ENCODE results near the gene RFT1.

Gene RFT1

DNA sequence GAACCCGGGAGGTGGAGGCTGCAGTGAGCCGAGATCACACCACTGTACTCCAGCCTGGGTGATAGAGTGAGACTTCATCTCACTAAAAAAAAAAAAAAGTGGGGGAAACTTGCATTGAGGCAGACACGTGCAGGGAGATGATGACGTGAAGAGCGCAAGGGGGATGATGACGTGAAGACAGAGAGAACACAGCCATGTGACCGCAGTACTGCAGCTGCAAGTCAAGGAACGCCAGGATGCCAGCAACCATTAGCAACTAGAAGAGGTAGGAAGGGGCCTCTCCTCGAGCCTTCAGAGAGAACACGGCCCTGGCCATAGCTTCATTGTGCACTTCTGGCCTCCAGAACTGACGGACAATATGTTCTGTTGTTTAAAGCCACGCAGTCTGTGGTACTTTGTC is 28.3 kb downstream of the RFT1 start:
- Histone ChIP-seq H3K27ac (ENCODE audit: low read depth, low read length, severe bottlenecking) (no peak overlapping the region), H3K4me1 (ENCODE audit: control insufficient read depth, insufficient read depth, low read length, poor library complexity, severe bottlenecking) (peaks cover 7% of the 10 kb centered on the region), H3K9me3 (ENCODE audit: control insufficient read depth, low read length) (no peaks in the 10 kb centered on the region), H3K36me3 (ENCODE audit: control insufficient read depth, insufficient read depth, low read length) (peaks cover 50% of the 10 kb centered on the region), H3K4me3 (ENCODE audit: extremely low read depth, insufficient read depth, low read length, poor library complexity, severe bottlenecking) (no peak overlapping the region)
- WGBS, 2 experiments (ENCODE audit: insufficient coverage in 2 of 2): 94% methylated on average over 10 to 11 of the region's 12 CpGs

DNA sequence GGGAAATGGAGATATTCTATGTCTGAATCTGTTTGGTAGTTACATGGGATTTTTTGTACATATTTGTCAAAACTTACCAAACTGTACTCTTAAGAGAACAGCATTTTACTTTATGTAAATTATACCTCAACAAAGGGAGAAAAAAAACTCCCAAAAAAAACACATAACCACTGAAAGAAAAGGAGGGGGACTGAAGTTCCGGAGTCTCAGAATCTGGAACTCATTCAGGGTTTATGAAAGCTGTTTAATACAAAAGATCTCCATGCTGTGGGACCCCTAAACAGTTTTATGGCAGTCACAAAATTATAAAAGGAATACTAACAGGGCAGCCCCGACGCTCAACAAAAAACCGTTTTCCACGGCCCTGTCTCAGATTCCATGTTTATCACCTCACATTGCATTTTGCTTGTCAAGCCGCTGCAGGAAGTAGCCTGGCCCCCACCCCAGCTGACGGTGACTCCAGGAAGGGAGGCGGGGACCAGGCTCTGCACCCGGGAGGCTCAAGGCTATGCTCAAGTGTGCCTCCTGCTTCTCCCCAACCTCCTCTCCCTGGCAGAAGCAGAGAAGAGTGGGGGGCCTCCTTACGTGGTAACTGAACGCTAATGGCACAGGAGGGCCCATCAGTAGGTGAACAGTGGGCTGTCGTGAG is 29.3 kb downstream of the RFT1 start:
- H3K27ac ChIP-seq (ENCODE audit: low read depth, low read length, severe bottlenecking): no peak overlapping the region
- peaks cover 7% of the 10 kb centered on the region for H3K4me1 ChIP-seq (ENCODE audit: control insufficient read depth, insufficient read depth, low read length, poor library complexity, severe bottlenecking)
- H3K4me3 ChIP-seq (ENCODE audit: extremely low read depth, insufficient read depth, low read length, poor library complexity, severe bottlenecking): no peak overlapping the region
- peaks cover 46% of the 10 kb centered on the region for H3K36me3 ChIP-seq (ENCODE audit: control insufficient read depth, insufficient read depth, low read length)
- 83 to 90% methylated on average over 7 to 10 of the region's 12 CpGs for WGBS, 2 experiments (ENCODE audit: insufficient coverage in 2 of 2)
- no peaks in the 10 kb centered on the region for H3K9me3 ChIP-seq (ENCODE audit: control insufficient read depth, low read length)

DNA sequence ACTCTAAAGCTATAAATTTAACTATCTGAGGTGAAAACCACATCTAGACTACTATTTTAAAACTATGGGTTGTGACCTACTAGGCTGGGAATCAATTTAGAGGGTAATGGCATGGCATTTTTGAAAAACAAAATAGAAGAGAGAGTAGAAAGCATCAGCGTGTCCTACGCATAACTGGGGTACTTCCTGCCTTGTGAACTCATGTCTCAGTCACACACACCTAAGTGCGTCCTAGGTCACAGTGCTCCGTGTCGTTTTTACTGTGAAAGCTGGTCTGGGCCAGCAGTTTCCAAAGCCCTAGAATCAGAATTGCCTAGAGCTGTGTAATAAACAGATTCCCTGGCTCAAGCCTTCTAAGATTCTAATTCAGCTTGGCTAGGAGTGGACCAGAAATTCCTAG is 32.3 kb downstream of the RFT1 start:
- Histone ChIP-seq H3K27ac (ENCODE audit: low read depth, low read length, severe bottlenecking) (no peak overlapping the region), H3K9me3 (ENCODE audit: control insufficient read depth, low read length) (no peaks in the 10 kb centered on the region), H3K4me1 (ENCODE audit: control insufficient read depth, insufficient read depth, low read length, poor library complexity, severe bottlenecking) (no peaks in the 10 kb centered on the region), H3K36me3 (ENCODE audit: control insufficient read depth, insufficient read depth, low read length) (peaks cover 41% of the 10 kb centered on the region), H3K4me3 (ENCODE audit: extremely low read depth, insufficient read depth, low read length, poor library complexity, severe bottlenecking) (no peak overlapping the region)
- WGBS, 2 experiments (ENCODE audit: insufficient coverage in 2 of 2): 96 to 98% methylated on average over 5 of the region's 5 CpGs

DNA sequence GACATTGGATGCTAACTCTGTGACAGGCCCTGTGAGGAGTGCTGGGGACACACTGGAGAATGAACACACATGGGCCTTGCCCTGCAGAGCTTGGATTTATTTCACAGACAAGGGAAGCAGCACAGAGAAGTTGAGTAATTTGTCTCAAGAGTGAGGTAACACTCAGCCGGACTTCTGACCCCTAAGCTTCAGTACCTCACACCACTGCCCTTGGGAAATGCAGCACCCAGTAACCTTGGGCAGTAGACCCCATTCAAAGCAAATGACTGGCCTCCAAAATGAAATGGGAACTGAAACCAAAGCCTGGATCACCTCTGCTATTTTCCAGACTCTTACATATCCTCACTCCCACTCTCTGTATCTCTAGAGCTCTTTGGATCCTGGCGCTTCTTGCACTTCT is 37.3 kb downstream of the RFT1 start:
- no peak overlapping the region for H3K27ac ChIP-seq (ENCODE audit: low read depth, low read length, severe bottlenecking)
- peaks cover 27% of the 10 kb centered on the region for H3K36me3 ChIP-seq (ENCODE audit: control insufficient read depth, insufficient read depth, low read length)
- H3K9me3 ChIP-seq (ENCODE audit: control insufficient read depth, low read length): no peaks in the 10 kb centered on the region
- no peak overlapping the region for H3K4me3 ChIP-seq (ENCODE audit: extremely low read depth, insufficient read depth, low read length, poor library complexity, severe bottlenecking)
- 87 to 88% methylated on average over 2 of the region's 2 CpGs for WGBS, 2 experiments (ENCODE audit: insufficient coverage in 2 of 2)
- no peaks in the 10 kb centered on the region for H3K4me1 ChIP-seq (ENCODE audit: control insufficient read depth, insufficient read depth, low read length, poor library complexity, severe bottlenecking)

GRCh38 chr3:53092216-53092615 is 38.0 kb downstream of the RFT1 start:
- 95 to 96% methylated on average over 11 of the region's 11 CpGs for WGBS, 2 experiments (ENCODE audit: insufficient coverage in 2 of 2)
- Histone ChIP-seq H3K9me3 (ENCODE audit: control insufficient read depth, low read length) (no peaks in the 10 kb centered on the region), H3K27ac (ENCODE audit: low read depth, low read length, severe bottlenecking) (no peak overlapping the region), H3K36me3 (ENCODE audit: control insufficient read depth, insufficient read depth, low read length) (peaks cover 25% of the 10 kb centered on the region), H3K4me3 (ENCODE audit: extremely low read depth, insufficient read depth, low read length, poor library complexity, severe bottlenecking) (no peak overlapping the region), H3K4me1 (ENCODE audit: control insufficient read depth, insufficient read depth, low read length, poor library complexity, severe bottlenecking) (no peaks in the 10 kb centered on the region)

DNA sequence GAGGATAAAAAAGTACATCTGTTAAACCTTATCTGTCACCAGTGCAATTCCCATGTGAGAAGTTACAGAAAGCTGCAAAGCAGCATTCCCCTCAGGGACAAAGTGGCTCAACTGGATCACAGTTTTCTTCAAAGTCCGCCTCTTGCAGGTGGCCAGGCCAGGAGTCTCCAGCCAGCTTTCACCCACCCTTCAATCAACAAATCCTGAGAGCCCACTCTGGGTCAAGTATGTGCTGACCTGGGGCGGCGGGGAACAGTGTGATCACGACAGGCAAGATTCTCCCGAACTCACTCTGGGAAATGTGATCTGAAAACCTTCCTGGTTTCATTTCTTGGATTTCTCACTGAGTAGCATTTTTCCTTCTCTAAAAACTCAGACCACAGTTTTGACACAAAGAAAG is 39.2 kb downstream of the RFT1 start:
- 91 to 95% methylated on average over 5 of the region's 5 CpGs for WGBS, 2 experiments (ENCODE audit: insufficient coverage in 2 of 2)
- peaks cover 21% of the 10 kb centered on the region for H3K36me3 ChIP-seq (ENCODE audit: control insufficient read depth, insufficient read depth, low read length)
- H3K9me3 ChIP-seq (ENCODE audit: control insufficient read depth, low read length): no peaks in the 10 kb centered on the region
- no peak overlapping the region for H3K27ac ChIP-seq (ENCODE audit: low read depth, low read length, severe bottlenecking)
- H3K4me3 ChIP-seq (ENCODE audit: extremely low read depth, insufficient read depth, low read length, poor library complexity, severe bottlenecking): no peak overlapping the region
- H3K4me1 ChIP-seq (ENCODE audit: control insufficient read depth, insufficient read depth, low read length, poor library complexity, severe bottlenecking): no peaks in the 10 kb centered on the region

DNA sequence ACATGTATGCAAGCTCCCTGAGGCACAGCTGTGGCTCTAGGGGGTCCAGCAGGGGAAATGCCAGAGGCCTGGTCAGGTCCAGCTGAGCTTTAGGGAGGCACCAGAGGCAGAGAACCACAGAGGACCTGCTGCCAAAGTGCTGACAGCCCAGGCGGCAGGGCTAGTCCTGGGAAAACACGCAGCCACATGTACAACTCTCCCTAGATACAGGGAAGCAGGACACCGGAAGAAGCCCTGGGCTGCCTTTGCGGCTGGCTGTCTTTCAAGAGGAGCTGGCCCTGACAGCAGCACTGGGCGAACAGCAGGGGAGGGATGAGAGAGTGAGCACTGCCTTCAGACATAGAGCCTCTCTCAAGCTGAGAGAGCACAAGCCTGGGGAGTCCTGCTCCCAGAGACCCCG is 40.7 kb downstream of the RFT1 start:
- Histone ChIP-seq H3K27ac (ENCODE audit: low read depth, low read length, severe bottlenecking) (no peak overlapping the region), H3K4me1 (ENCODE audit: control insufficient read depth, insufficient read depth, low read length, poor library complexity, severe bottlenecking) (no peaks in the 10 kb centered on the region), H3K4me3 (ENCODE audit: extremely low read depth, insufficient read depth, low read length, poor library complexity, severe bottlenecking) (no peak overlapping the region), H3K9me3 (ENCODE audit: control insufficient read depth, low read length) (no peaks in the 10 kb centered on the region), H3K36me3 (ENCODE audit: control insufficient read depth, insufficient read depth, low read length) (peaks cover 21% of the 10 kb centered on the region)
- WGBS, 2 experiments (ENCODE audit: insufficient coverage in 2 of 2): 92 to 94% methylated on average over 5 to 6 of the region's 6 CpGs

DNA sequence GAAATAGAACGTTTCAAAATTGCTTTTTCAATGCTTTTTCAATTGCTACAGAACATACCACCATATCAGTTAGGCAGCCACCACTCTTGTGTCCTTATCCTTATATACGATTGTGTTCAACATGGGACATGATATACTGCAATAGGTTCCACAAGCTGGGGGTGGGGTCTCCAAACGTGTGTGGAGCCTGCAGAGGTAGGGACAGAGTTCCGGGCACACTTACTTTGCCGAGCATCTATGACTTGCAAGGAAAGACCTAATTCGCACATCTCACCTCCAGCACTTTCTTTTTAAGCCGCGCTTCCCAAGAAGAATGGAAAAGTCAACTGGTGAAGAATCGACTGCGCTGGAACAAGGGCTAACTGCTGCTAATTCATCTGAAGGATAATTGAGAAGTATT is 44.8 kb downstream of the RFT1 start:
- peaks cover 2% of the 10 kb centered on the region for H3K36me3 ChIP-seq (ENCODE audit: control insufficient read depth, insufficient read depth, low read length)
- no peaks in the 10 kb centered on the region for H3K4me1 ChIP-seq (ENCODE audit: control insufficient read depth, insufficient read depth, low read length, poor library complexity, severe bottlenecking)
- H3K4me3 ChIP-seq (ENCODE audit: extremely low read depth, insufficient read depth, low read length, poor library complexity, severe bottlenecking): no peak overlapping the region
- no peak overlapping the region for H3K27ac ChIP-seq (ENCODE audit: low read depth, low read length, severe bottlenecking)
- whole genome bisulfite sequencing, 2 experiments (ENCODE audit: insufficient coverage in 2 of 2): 82 to 89% methylated on average over 5 to 10 of the region's 10 CpGs
- H3K9me3 ChIP-seq (ENCODE audit: control insufficient read depth, low read length): no peaks in the 10 kb centered on the region

GRCh38 chr3:53084310-53085001 is 45.8 kb downstream of the RFT1 start:
- WGBS, 2 experiments (ENCODE audit: insufficient coverage in 2 of 2): 88 to 92% methylated on average over 8 to 11 of the region's 12 CpGs
- Histone ChIP-seq H3K36me3 (ENCODE audit: control insufficient read depth, insufficient read depth, low read length) (no peaks in the 10 kb centered on the region), H3K4me3 (ENCODE audit: extremely low read depth, insufficient read depth, low read length, poor library complexity, severe bottlenecking) (no peak overlapping the region), H3K27ac (ENCODE audit: low read depth, low read length, severe bottlenecking) (no peak overlapping the region), H3K9me3 (ENCODE audit: control insufficient read depth, low read length) (no peaks in the 10 kb centered on the region), H3K4me1 (ENCODE audit: control insufficient read depth, insufficient read depth, low read length, poor library complexity, severe bottlenecking) (no peaks in the 10 kb centered on the region)

DNA sequence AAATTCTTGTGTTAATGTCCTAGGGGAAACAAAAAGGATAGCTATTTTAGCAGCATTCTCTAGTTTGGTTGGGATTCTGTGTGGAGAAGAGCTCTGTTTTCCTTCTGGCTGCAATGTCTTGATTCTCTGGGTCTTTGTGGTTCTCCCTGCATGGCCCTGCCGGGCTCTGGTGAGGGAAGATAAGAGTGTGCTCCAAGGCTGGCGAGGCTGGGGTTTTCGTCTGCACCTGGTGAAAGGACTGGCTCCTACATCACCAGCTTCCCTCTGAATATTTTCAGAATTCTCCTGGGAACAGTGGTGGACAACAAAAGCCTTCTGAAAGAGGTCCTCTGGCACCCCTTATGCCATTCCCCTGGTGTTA is 46.3 kb downstream of the RFT1 start:
- H3K9me3 ChIP-seq (ENCODE audit: control insufficient read depth, low read length): no peaks in the 10 kb centered on the region
- no peaks in the 10 kb centered on the region for H3K36me3 ChIP-seq (ENCODE audit: control insufficient read depth, insufficient read depth, low read length)
- H3K4me1 ChIP-seq (ENCODE audit: control insufficient read depth, insufficient read depth, low read length, poor library complexity, severe bottlenecking): no peaks in the 10 kb centered on the region
- 80% methylated on average over 2 of the region's 3 CpGs; no CpG with 5 or more reads in 1 of the 2 experiments for WGBS, 2 experiments (ENCODE audit: insufficient coverage in 2 of 2)
- H3K4me3 ChIP-seq (ENCODE audit: extremely low read depth, insufficient read depth, low read length, poor library complexity, severe bottlenecking): no peak overlapping the region
- no peak overlapping the region for H3K27ac ChIP-seq (ENCODE audit: low read depth, low read length, severe bottlenecking)

DNA sequence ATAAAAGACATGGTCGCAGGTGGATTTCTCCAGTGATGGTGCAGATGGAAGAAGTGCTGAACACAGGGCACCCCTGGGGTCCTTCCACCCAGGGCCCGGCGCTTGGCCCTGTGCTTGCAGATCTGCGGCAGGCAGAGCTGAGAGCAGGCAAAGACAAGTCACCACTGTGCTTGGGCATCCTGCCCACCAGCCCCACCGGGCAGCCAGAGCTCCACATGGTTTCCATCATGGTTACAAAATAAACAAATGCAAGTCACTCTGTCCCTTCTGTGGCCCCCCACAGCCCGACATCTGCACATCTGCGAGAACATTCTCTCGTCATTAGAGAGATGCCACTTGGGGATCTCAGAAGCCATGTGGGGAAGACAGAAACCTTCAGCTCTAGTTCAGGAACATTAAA is 46.7 kb downstream of the RFT1 start:
- H3K36me3 ChIP-seq (ENCODE audit: control insufficient read depth, insufficient read depth, low read length): no peaks in the 10 kb centered on the region
- H3K27ac ChIP-seq (ENCODE audit: low read depth, low read length, severe bottlenecking): no peak overlapping the region
- no peaks in the 10 kb centered on the region for H3K4me1 ChIP-seq (ENCODE audit: control insufficient read depth, insufficient read depth, low read length, poor library complexity, severe bottlenecking)
- WGBS, 2 experiments (ENCODE audit: insufficient coverage in 2 of 2): 88 to 97% methylated on average over 4 to 7 of the region's 8 CpGs
- H3K9me3 ChIP-seq (ENCODE audit: control insufficient read depth, low read length): no peaks in the 10 kb centered on the region
- H3K4me3 ChIP-seq (ENCODE audit: extremely low read depth, insufficient read depth, low read length, poor library complexity, severe bottlenecking): no peak overlapping the region

All from mesodermal cell (in vitro differentiated cells).